Thoracic aorta (tissue), 2 donors: ENCODE results near the gene TNFAIP8. TPM values are rescaled to one million over a fixed set of nuclear protein-coding genes. Genes with fewer than 3 reads are reported as not detected.

Source experiments
- ATAC-seq: fragments of 150-250 bp; one replicate; pipeline ENCODE4 v1.8.0; 2017; ENCODE audit warnings: low read depth; ENCODE audit not compliant: insufficient number of reproducible peaks, low FRiP score
- DNase-seq: peaks from one replicate; pipeline ENCODE4 v3.0.0-alpha.2; 2020; ENCODE audit warnings: low spot score
- H3K27ac ChIP-seq, 2 donors: fragments of 200-600 bp; sonication (generic); 1 replicate in 1 of 2; 2 replicates in 1 of 2; pipeline ENCODE4 v1.5.1; 2016; ENCODE audit warnings: mild to moderate bottlenecking in 2 of 2, moderate library complexity in 2 of 2
- H3K27me3 ChIP-seq: fragments of 200-600 bp; sonication (generic); replicated peaks from 2 replicates; pipeline ENCODE4 v1.6.0; 2016; ENCODE audit warnings: mild to moderate bottlenecking; ENCODE audit not compliant: insufficient read depth
- H3K36me3 ChIP-seq: fragments of 200-600 bp; sonication (generic); one replicate; pipeline ENCODE4 v1.5.1; 2016
- H3K4me1 ChIP-seq, 2 donors: fragments of 200-600 bp; sonication (generic); 1 replicate in 1 of 2; 2 replicates in 1 of 2; pipeline versions ENCODE4 v1.5.1 to v1.6.0; 2016; ENCODE audit warnings: low read depth in 2 of 2, mild to moderate bottlenecking in 1 of 2; ENCODE audit not compliant: control insufficient read depth in 1 of 2
- H3K4me3 ChIP-seq: fragments of 200-600 bp; sonication (generic); 2 replicates; pipeline ENCODE4 v1.5.1; 2016; ENCODE audit warnings: mild to moderate bottlenecking
- H3K9me3 ChIP-seq: fragments of 200-600 bp; sonication (generic); 2 replicates; pipeline ENCODE4 v1.5.1; 2016
- total RNA-seq, 2 donors: library from RNA; depleted of rRNA; stranded (reverse); fragments of >200 nt; gene quantifications; one replicate each; pipeline versions ENCODE4 v1.1.0 to v1.2.3, GENCODE V29; 2016
- TF ChIP-seq, protein P1 (sequence below): fragments of 200-600 bp; sonication (generic); IDR thresholded peaks from one replicate; pipeline ENCODE4 v1.5.1; 2019; ENCODE audit warnings: antibody characterized with exemption

TNFAIP8 gene
- total RNA-seq, 2 donors from 2014 or later: 16.8 to 34.1 TPM

DNA sequence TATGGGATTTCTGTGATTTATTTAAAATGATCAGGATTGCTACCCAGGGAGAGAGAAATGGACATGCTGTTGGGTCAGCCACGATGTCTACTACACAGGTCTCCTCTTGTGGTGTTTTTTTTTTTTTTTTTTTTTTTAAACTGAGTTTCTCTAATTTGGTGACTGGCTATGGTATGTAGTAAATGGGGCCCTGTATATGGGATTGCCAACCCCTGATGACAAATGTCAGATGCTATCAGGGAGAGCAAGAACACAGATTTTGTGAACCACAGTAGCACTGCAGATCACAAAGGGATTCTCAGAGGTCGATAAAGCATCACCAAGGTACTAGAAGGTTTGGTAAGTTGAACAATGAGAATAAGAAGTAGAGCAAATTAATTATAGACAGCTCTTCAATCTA lies 16.5 kb upstream of the TNFAIP8 start:
- ATAC-seq: no peak
- TF ChIP-seq, protein P1, sequence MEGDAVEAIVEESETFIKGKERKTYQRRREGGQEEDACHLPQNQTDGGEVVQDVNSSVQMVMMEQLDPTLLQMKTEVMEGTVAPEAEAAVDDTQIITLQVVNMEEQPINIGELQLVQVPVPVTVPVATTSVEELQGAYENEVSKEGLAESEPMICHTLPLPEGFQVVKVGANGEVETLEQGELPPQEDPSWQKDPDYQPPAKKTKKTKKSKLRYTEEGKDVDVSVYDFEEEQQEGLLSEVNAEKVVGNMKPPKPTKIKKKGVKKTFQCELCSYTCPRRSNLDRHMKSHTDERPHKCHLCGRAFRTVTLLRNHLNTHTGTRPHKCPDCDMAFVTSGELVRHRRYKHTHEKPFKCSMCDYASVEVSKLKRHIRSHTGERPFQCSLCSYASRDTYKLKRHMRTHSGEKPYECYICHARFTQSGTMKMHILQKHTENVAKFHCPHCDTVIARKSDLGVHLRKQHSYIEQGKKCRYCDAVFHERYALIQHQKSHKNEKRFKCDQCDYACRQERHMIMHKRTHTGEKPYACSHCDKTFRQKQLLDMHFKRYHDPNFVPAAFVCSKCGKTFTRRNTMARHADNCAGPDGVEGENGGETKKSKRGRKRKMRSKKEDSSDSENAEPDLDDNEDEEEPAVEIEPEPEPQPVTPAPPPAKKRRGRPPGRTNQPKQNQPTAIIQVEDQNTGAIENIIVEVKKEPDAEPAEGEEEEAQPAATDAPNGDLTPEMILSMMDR: no peak
- H3K27me3 ChIP-seq: no peaks in the 10 kb centered on the region

DNA sequence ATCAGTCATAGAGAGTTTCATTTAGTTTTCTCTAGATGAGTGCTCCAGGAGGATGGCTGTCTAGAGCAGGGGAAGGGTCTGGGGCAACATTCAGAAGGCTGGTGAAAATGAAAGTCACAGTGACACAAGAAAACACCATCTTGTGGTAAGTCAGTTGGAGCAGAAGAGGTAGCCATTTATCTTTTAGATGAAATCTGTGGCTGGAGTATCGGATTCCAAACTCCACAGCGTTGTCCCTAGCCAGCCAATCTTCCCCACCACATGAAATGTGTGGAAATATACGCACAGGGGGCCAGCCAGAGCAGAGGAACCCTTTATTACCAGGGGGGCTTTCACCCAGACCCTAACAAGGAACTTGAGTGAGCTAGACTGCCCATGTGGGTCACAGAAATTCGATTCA lies 15.9 kb upstream of the TNFAIP8 start:
- no peaks in the 10 kb centered on the region for H3K9me3 ChIP-seq
- H3K4me3 ChIP-seq: no peak overlapping the region
- DNase-seq: no peak
- no peaks in the 10 kb centered on the region for H3K36me3 ChIP-seq
- no peak for ATAC-seq
- TF ChIP-seq, protein P1: no peak
- no peaks in the 10 kb centered on the region for H3K27me3 ChIP-seq
- H3K4me1 ChIP-seq: peaks cover 4 to 6% of the 10 kb centered on the region in 2 donors
- H3K27ac ChIP-seq: no peak overlapping the region

More for the DNA sequence above, 16.5 kb upstream of the TNFAIP8 start:
- Histone ChIP-seq H3K36me3 (no peaks in the 10 kb centered on the region), H3K27ac (no peak overlapping the region), H3K4me3 (no peak overlapping the region), H3K9me3 (no peaks in the 10 kb centered on the region), H3K4me1 (peaks cover 4 to 6% of the 10 kb centered on the region in 2 donors)
- DNase-seq: no peak

- Histone ChIP-seq H3K36me3 (no peaks in the 10 kb centered on the region), H3K4me3 (no peak overlapping the region), H3K4me1 (peaks cover 0 to 4% of the 10 kb centered on the region in 2 donors), H3K27ac (no peak overlapping the region), H3K9me3 (no peaks in the 10 kb centered on the region), H3K27me3 (no peaks in the 10 kb centered on the region)
- ATAC-seq (no peak), DNase-seq (no peak)
- TF ChIP-seq, protein P1: no peak
These were observed 15.1 kb upstream of the TNFAIP8 start for GRCh38 chr5:119340597-119341218.

DNA sequence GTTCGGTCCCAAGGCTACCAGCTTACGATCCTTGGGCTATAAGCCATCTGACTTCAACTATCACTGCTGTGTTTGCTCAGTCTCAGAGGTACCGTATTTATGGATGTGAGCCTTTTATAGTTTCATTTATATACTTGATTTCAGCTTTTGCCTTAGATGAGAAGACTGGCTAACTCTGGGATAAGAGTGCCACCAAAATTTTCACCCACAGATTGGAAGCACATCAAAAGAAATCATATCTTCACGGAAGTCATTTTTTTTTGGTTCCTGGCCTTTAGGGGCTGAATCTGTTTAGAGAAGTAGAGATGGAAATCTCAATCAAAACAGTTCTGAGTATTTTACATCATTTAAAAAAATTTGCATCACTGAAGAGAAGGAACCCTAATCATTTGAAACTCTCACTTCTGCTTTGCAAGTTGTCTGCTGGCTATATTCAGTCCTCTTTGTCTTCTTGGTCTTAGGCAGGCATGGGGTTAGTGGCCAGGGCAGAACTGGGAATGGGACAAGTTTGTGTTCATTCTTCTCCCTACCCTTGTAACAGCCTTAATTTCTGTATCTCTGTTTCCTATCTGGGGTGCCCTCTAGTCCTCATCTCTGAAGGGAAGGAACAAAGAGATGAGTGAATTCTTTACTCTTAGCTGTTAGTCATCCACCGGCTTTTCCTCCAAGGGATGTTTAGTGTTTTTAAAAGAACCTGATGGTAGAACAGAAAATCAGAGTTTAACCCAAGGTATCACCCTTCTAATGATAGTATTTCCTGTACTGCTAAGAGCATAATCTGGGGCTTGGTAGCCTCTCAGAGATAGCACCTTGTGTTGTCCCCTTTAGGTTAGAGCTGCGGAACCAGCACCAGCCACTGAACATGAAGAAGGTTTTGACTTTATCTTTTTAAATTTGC lies 14.1 kb upstream of the TNFAIP8 start:
- H3K4me1 ChIP-seq: peaks cover 0 to 4% of the 10 kb centered on the region in 2 donors
- H3K9me3 ChIP-seq: no peaks in the 10 kb centered on the region
- TF ChIP-seq, protein P1: no peak
- no peak overlapping the region for H3K27ac ChIP-seq
- H3K36me3 ChIP-seq: no peaks in the 10 kb centered on the region
- H3K4me3 ChIP-seq: no peak overlapping the region
- no peaks in the 10 kb centered on the region for H3K27me3 ChIP-seq
- ATAC-seq (no peak), DNase-seq (no peak)

GRCh38 chr5:119342406-119342805 lies 13.4 kb upstream of the TNFAIP8 start:
- TF ChIP-seq, protein P1: no peak
- Histone ChIP-seq H3K4me3 (no peak overlapping the region), H3K27ac (no peak overlapping the region), H3K9me3 (no peaks in the 10 kb centered on the region), H3K36me3 (no peaks in the 10 kb centered on the region), H3K27me3 (no peaks in the 10 kb centered on the region), H3K4me1 (peaks cover 0 to 4% of the 10 kb centered on the region in 2 donors)
- ATAC-seq (no peak), DNase-seq (no peak)
